RPMI7951 (cell line): ENCODE results near the gene TARP.

Experiments used
- DNase-seq: peaks from one replicate; pipeline ENCODE4 v3.0.0-alpha.2; 2012; ENCODE audit warnings: low read depth

TARP gene

DNA sequence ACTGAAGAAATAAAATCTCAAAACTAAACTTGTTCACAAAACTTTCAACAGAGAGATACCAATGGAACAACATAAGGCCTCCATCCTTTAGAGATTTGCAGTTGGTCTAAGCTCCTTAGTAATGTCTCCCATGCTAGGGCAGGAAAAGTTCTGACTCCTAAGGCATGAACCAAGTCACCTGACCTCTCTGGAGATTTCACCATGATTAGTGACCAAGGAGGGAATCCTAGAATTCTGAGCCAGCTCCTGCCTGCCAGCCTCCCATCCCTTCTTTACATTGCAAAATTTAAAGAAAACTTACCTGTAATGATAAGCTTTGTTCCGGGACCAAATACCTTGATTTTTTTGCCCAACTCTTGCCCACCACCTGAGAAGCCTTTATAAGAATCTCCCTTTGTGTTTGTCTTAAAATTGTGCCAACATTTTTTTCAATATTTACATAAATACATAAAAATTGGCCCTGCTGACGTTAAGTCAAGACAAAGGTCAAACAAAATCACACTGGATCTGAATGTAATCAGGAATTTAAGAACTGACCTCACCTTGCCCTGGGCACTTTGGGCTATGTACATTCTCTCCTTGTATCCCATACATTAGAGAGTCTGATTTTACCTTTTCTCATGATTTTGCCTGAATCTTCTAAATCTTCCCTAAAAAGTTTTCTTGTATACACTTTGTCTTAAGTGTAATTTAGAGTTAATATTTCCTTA is at the start of gene TARP:
TARP (minus strand) TSS at position 351 of the 710 bp plus-strand sequence.
- no peak for DNase-seq

DNA sequence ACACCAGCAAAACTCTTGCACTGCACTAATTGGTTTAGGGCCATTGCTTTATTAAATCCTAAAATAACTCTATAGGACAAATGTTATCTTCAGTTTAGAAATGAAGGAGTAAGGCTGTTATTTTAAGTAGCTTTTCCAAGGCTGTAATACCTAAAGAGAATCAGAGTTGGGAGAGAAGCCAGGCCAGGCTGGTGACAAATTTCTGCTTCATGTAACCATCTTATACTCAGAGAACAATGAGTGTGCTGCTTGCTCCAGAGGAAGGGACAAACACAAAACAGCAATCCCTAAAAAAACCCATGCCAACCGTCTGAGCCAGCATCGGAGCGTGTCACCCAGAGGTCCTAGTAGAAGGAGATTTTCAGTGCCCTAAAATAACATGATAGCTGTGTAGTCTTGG is 49.7 kb upstream of the TARP start:
- DNase-seq, result no peak

DNA sequence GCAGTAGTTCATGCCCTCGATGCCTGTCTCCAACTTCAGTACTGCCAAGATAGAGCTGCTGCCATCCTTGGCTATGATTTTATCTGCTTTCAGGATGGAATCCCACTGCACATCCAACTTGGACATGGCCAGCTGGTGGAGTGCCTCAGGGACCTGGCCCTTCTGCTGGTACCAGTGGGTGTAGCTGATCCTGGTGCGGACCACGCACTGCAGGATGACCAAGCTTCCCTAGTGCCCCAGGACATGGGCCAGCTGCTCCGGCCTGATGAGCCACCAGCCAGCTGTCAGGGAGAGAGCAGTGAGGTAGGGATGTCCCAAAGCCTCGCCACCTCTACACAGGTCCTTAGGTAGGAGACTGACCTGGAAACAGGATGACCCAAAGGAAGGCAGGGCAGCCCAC is 49.0 kb upstream of the TARP start:
- no peak for DNase-seq

DNA sequence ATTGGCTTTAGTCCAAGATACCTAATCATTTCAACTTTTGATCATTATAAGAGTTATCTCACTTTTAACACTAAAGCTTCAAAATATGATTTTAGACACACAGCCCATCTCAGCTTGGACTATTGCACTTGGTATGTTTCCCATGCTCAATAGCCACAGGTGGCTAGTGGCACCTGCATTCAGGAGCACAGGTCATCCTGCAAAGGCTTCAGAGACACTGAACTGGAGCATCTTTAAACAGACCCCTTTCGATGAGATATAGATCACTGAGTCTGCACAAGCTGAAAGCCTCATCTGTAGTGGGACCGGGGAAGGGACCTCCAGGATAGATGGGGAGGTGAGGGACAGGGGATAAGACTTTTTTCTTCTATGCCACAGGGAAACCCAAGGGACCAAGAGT is 48.5 kb upstream of the TARP start:
- no peak for DNase-seq

DNA sequence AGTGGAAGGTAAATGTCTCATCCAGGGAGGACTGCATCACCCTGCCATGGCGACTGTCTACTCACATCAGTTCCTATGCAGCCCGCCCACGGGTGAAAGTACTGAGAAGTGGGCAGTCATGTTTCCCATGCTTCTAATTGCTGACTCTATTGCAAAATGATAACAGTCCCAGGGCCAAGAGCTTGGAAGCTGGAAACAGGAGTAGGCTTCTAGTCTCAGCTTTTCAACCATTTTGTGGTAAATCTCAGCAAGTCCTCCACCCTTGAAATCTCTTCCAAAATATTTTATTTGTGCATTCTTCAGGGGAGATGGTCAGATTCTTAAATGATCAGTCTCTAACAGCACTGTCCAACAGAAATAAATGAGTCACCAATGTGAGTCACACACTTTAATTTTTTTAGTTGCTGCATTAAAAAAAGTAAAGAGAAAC is 48.1 kb upstream of the TARP start:
- DNase-seq, result peak; percentile 41

DNA sequence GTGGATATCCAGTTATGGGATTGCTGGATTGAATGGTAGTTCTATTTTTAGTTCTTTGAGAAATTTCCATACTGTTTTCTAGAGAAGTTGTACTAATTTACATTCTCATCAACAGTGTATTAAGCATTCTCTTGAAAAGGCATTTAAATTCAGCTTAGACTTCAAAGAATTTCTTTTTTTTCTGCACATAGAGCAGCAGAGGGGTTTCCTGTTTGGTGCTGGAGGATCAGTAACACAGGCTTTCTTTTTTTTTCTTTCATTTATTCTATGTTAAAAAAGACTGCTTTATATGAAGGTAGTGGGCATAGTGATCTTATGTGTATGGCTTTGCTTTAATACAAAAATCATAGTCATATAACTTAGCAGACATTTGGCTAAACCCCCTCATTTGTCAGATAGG is 47.6 kb upstream of the TARP start:
- DNase-seq, result no peak

DNA sequence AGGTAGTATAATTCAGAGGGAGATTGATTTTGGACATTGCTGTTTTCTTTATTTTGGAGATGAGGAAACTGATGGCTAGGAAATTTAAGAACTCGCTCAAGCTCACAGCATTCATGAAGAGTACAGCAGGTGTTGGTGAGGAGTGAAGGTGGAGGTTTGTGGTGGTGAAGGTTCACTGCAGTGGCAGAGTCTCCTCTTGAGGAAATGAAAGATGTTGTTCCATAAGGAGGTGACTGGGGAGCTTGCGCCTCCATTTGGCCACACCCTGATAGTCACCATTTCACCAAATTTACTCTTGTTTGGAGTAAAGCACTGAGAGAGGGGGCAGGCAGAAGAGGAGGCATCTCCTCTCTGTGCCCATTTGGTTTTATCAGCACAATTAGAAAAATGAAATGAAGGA is 46.4 kb upstream of the TARP start:
- no peak for DNase-seq

DNA sequence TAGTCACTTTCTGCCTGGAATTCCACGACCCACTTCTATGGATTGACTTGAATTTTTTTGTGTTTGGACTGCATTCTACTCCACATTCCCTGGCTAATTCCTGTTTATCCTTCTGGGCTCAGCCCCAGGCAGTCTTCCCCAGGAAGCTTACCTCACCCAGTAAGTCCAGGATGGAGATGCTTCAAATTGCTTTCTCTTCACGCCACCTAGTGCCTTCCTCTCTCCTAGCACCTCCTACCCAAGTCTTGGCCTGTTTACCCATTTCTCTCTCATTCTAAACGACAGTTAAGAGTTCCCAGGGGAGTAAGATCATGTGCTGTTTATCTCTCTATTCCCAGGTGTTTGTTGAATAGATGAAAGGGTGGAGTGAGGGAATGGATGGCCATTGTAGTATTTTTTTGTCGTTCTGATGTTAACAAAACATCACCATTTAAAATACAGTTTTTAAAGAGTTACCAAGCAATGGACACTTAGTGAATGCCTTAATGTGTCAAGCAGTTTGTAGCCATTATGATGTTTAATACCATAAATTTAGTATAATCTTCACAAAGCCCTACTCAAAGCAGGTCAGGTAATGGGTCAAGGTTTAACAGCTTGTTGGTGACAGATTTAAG is 45.5 kb upstream of the TARP start:
- peak; percentile 75 for DNase-seq

DNA sequence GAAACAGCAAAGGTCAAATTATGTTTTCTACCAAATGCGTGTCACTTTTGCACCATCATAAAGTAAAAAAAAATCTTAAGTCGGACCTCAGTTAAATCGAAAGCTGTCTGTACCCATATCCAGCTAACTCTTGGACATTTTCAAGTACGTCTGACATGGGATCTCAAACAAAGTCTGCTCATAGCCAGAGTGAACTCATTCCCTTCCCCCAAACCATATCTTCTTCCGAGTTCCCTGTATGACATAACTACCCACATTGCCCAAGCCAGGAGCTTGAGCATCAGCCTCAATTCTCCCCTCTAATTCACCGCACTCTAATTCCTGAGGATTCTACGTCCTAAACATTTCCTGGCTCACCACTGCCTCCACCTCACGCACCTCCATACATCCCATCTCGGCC is 44.8 kb upstream of the TARP start:
- no peak for DNase-seq

DNA sequence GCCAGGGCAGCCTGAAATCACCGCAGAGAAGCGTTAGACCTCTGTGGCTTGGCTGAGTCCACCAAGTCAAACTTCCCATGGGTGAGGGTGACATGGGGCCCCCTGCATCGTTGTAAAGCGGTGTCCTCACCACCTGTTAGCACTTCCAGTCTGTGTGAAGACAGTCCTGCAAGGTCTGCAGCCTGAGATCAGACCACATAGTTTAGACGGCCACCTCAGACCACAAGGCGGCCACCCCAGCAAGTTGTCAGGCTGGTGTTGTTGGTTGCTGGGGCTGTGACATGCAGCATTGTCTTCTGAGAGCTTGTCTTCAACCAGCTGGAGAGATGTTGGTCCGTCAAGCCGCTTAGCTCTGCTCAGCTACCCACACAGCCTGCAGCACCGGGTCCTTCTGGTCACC is 44.1 kb upstream of the TARP start:
- no peak for DNase-seq

DNA sequence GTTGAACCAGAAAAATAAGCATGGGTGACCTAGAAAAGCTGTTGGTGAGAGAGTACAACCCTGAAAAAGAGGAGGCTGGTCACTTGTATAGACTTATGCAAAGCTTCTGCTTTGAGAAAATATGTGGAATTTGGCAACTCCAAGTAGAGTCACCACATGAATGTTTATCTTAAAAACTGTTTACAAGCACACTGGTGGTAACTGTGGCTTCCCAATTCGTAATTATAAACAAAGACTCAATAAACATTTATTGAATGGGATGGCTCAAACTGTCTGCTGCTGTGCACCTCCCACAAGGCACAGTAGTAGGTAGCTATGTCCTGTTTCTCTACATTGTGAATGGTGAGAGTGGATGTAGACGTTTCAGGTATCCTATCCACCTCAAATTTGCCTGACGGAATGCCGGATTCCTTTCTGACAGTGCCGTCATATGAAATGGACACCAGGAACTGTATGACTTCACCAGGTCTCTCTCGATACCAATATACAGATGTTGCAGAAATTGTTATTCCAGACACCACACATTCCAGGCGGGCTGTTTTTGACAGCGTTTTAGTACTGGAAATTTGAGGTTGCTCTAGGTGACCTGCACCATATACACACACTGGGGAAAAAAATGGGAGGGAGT is 43.4 kb upstream of the TARP start:
- no peak for DNase-seq

DNA sequence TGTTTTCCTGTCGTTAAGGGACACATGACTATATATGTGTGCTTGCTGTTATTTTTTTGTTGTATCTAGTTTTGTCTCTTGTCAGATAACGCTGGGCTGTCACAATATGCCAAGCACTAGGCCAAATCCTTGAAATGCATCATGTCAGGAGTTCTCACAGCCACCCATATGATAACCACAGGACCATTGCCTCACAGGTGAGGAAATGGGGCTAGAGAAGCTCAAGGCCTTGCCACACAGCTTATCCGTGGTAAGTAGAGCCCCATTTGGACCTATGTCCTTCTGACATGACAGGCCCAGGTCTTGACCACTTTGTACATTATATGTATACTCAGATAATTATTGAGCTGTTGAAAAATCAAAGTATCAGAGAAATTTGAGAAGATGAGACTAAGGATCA is 42.0 kb upstream of the TARP start:
- no peak for DNase-seq

DNA sequence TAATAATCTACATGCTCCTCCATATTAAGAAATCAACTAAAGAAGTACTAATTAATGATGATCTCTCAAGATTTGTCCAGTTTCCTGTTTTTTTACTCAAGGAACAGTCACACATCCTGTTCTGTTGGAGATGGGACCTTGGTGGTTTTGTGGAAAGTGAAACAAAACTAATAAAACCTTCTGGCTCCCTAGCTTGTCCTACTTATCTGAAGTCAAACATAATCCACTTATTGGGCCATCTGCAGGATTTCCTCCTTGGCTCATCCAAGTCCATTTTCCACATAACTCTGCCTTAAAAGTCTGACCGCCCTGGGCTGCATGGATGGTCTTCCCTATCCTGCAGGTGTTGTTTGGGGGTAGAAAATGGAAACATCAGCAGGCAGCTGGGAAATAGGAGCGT is 39.4 kb upstream of the TARP start:
- peak; percentile 25 for DNase-seq

DNA sequence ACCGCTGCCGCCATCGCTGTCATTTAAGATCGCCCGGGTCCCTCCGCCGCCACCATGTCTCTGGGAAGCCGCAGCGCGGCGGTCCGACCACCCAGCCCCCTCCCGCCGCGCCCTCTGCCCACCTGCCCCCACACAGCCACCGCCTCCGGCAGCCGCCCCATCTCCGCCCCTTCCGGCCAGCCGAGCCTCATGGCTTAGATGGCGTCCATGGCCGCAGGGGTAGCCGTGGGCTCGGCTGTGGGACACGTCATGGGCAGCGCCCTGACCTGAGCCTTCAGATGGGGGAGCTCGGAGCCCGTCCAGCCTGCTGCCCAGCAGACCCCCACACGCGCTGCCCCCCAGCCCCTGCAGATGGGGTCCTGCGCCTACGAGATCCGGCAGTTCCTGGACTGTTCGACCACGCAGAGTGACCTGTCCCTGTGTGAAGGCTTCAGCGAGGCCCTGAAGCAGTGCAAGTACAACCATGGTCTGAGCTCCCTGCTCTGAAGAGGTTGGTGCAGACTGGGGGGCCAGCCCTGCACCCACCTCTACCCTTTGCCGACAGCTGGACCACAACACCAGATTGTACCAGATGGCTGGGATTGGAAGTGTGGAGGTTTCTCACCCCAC is 38.0 kb upstream of the TARP start:
- DNase-seq, result peak; percentile 39

DNA sequence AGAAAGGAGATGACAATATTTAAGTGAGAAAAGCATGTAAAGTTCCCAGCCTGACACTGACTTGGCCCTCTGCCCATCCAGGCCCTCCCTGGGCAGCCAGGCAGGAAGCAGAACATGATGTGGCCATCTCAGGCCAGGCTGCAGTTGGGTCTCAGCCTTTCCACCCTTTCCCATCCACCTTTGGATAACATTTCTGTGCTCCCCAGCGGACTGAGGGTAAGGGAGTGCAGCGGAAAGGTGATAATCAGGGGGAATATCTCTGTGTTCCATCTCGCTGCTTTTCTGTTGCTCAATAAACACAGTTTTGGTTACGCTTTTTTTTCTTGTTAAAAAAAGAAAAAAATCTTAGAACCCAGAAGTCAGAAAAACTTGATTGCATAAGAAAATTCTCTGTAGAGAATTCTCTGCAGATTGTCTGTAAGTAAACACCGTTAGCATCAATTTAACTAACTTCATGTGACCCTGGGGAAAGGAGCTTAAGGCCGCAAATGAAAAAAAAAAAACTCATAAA is 37.2 kb upstream of the TARP start:
- DNase-seq, result peak; percentile 48

DNA sequence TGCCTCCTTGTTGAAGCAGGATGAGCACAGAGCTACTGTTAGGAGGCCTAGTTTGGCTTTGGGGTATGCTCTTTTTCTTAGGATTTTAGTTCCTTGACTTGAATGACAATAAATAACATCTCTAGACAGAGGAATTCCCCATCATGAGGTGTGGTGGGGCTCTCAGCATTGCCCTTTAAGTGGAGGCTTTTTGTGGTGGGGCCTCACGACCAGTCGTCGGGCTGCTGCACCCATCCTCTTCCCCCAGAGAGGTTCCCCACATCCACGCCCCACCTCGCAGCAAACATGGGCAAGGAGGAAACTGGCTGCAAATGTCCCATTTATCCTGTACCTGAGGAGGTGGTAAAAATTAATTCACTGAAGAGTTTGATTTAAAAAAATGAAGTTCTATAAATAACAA is 36.1 kb upstream of the TARP start:
- DNase-seq, result no peak

DNA sequence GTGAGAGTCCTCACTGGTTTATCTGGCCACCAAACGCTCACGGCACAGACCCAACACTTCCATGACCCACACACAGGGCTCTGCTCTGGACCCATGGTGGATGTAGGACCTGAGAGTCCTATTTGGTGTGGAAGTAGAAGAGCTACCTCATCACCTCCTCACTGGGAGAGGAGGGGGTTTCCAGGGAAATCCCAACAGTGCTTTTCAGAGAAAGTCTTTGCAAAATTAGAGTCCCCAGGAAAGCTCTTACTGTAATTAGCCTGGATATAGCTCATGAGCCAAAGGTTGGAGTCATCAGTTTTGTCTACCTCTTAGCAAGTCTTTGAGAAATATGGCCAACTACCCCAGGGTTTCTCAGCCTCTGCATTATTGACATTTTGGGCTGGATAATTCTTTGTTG is 34.7 kb upstream of the TARP start:
- no peak for DNase-seq

DNA sequence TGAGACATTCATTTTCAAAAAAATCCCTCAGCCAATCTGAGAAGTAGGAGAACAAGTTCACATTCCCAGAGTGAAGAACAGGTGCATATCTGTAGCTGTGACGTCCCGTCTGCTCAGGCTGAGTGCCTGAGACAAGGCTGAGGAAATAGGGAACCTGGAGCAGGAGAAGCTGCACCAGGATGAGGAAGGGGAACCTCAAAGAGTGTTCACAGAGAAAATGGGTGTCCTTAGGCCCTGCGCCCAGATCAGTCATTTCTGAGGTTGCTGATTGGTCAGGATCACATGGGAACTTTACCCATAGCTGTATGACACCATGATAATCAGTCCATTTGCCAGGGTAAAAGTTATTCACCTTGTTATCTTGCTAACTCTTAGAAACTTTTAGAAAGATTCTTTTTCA is 34.2 kb upstream of the TARP start:
- no peak for DNase-seq

DNA sequence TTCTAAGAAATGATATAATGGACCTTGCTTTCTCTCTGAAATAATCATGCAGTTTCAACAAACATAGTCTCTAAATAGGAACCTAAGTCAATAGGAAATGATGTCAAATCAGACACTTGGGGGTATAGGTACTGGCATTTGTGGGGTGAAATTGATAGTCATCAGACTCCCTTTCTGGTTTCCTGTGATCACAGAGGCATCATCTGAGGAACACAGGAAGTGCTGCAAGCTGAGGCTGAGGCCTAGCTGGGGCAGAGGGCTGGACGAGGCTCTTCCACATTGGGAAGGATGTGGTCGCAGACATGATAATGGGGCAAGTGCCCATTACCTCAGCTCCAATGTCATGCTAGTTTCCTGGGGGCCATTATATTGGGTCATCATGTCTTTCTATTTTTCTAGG is 33.5 kb upstream of the TARP start:
- DNase-seq, result no peak

DNA sequence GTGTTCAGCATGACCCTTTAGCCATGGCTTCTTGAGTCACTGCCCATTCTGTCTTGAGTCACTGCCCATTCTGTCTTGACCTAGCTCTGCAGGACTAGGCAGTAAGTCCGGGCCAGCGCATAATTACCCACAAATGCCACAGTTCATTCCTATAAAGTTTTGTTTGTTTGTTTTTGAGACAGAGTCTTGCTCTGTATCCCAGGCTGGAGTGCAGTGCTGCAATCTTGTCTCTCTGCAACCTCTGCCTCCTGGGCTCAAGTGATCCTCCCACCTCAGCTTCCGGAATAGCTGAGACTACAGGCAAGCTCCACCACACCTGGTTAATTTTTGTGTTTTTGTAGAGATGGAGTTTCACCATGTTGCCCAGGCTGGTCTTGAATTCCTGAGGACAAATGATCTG is 32.7 kb upstream of the TARP start:
- DNase-seq, result no peak

DNA sequence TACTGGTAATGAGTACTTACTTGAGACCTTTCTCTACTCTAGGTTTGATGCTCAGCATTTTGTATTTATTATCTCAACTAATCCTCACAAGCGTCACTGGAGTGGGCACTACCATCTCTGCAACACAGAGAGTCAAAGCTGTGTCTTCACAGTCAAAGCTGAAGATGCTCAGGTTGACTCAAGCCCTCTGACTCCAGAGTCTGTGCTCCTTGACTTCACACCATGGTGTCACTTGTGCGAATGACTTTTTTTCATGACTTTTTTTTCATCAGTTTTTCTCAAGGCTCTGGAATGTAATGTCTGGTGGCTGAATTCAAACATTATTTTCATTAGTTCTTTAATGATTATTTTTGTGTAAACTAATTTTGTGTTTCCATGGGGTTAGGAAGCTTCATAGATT is 30.4 kb upstream of the TARP start:
- DNase-seq, result no peak

DNA sequence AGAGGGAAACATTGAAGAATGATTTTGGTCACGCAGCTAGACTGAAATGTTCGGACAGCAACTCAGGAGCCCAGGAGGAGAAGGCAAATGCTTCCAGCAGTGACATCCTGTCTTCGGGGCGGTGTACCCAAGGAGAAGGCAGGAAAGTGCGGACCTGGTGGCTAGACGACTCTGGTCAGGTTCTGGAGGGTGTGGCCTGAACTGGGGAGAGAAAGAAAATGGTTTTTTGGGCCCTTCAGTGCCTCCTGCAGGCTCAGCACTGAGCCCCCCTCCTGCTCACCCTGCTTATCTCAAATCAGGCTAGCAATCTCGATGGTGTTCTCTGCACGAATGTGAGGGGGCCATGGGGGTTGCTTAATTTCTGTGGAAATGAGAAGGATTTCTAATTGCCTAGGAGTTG is 26.7 kb upstream of the TARP start:
- no peak for DNase-seq
